Heart left ventricle (tissue), 16 donors: ENCODE results near the gene MGST1. TPM values are rescaled to one million over a fixed set of nuclear protein-coding genes. Genes with fewer than 3 reads are reported as not detected.

ENCODE experiments used
- ATAC-seq, 4 donors: fragments of 200-7000 bp; cut with Tn5 transposase; one replicate each; pipeline ENCODE4 v1.9.1; 2020 to 2022; ENCODE audit warnings: moderate library complexity in 4 of 4, mild to moderate bottlenecking in 3 of 4, moderate number of reproducible peaks in 1 of 4
- DNase-seq, 5 donors: peaks; one replicate each; pipeline ENCODE4 v3.0.0-alpha.2; 2020
- H3K27ac ChIP-seq, 12 donors: fragments of 200-600 bp; sonication (generic) in 4 of 12; one replicate each; pipeline versions ENCODE4 v1.5.0 to v1.8.0; 2016 to 2022; ENCODE audit warnings: mild to moderate bottlenecking in 2 of 12
- H3K27me3 ChIP-seq, 9 donors: fragments of 200-600 bp; sonication (generic) in 2 of 9; one replicate each; pipeline versions ENCODE4 v1.5.1 to v1.8.0; 2016 to 2022; ENCODE audit warnings: mild to moderate bottlenecking in 3 of 9
- H3K36me3 ChIP-seq, 9 donors: fragments of 200-600 bp; sonication (generic) in 2 of 9; one replicate each; pipeline versions ENCODE4 v1.5.0 to v1.8.0; 2018 to 2022; ENCODE audit warnings: mild to moderate bottlenecking in 2 of 9
- H3K4me1 ChIP-seq, 12 donors: fragments of 200-600 bp; sonication (generic) in 4 of 12; one replicate each; pipeline versions ENCODE4 v1.5.0 to v1.8.0; 2016 to 2022; ENCODE audit warnings: mild to moderate bottlenecking in 3 of 12
- H3K4me3 ChIP-seq, 12 donors: fragments of 200-600 bp; sonication (generic) in 4 of 12; one replicate each; pipeline versions ENCODE4 v1.5.0 to v1.8.0; 2017 to 2022; ENCODE audit warnings: mild to moderate bottlenecking in 9 of 12, moderate library complexity in 4 of 12
- H3K9me3 ChIP-seq, 12 donors: fragments of 200-600 bp; sonication (generic) in 4 of 12; one replicate each; pipeline versions ENCODE4 v1.5.0 to v1.8.0; 2016 to 2022; ENCODE audit warnings: mild to moderate bottlenecking in 1 of 12
- CTCF ChIP-seq, 12 donors: fragments of 200-600 bp; sonication (generic) in 4 of 12; IDR thresholded peaks; one replicate each; pipeline versions ENCODE4 v1.5.0 to v1.8.0; 2018 to 2022; ENCODE audit warnings: antibody characterized with exemption in 12 of 12, mild to moderate bottlenecking in 5 of 12
- POLR2A ChIP-seq, 2 donors: fragments of 450-650 bp; IDR thresholded peaks; one replicate each; pipeline ENCODE4 v1.6.1; 2017; ENCODE audit warnings: antibody characterized with exemption in 2 of 2, mild to moderate bottlenecking in 2 of 2, moderate library complexity in 2 of 2
- WGBS, 4 donors: extraction: QIAGEN DNeasy Blood & Tissue Kit in 2 of 4; methylation state at CpG; one replicate each; pipeline versions ENCODE4 v1.1.5 to v1.1.7; 2013 to 2018; 5-methylcytosine and 5-hydroxymethylcytosine counted together
- intact Hi-C, 10 donors: fragments of 100-400 bp; cut with DNase I; formaldehyde crosslinking; loops; one replicate each; pipeline versions ENCODE4 v1.11.1 to v1.14.2; 2022
- polyA plus RNA-seq, 2 donors: library from polyadenylated mRNA; stranded (reverse); fragments of 200-250 nt; gene quantifications; one replicate each; pipeline ENCODE4 v1.2.3, GENCODE V29; 2013
- total RNA-seq, 9 donors: library from RNA; depleted of rRNA in 2 of 9; stranded (reverse); fragments of >200 nt in 2 of 9; fragmentation: NEBNext Ultra II Directional in 3 of 9; extraction: Animal tissue kit (Norgen Biotek cat#: 25700) in 3 of 9; gene quantifications; one replicate each; pipeline versions ENCODE4 v1.1.0 to v1.2.4, GENCODE V29; 2016 to 2023
- donor health status: ischemic (EF 13 %, LVEDD 7.1; RV severe dilation, severe dysfunction).
- donor health status: healthy with polysubstance abuse.
- donor health status: DM: no; HTN: yes; CAD: no.
- donor health status: DM: no; HTN: no; CAD: no.
- donor health status: ischemic (EF 25% LVEDD 6.9; RV normal size, moderate dysfunction).
- donor health status: ischemic (EF 25% LVEDD 5.7; RV mildly dilated, moderate dysfunction).
- donor health status: healthy.
- donor health status: DM: yes; HTN: yes; CAD: no.
- donor health status: ischemic (EF 35%, LVEDD 5.7; RV mildly dilated, moderate dysfunction).
- donor health status: nonischemic (EF 11% LVEDD 7.7; RV severe dilation, severe dysfunction).
- donor health status: DM: yes; HTN: yes; CAD: no.
- donor health status: PGD.
- donor health status: ischemic (EF 29% LVEDD 5.4; RV normal size, mild dysfunction).
- donor health status: nonischemic (EF 23%, LVEDD 6.1; RV moderate dilation, normal function).

Gene MGST1
- total and polyA plus RNA-seq, 11 donors, result 5.0 to 120 (median 21.7) TPM

GRCh38 chr12:16385782-16386646, 38.6 kb downstream of the MGST1 start:
- Histone ChIP-seq H3K4me3 (peak overlapping the region in 2 of 12 donors; percentile 8 to 13), H3K27ac (peak overlapping the region in 1 of 12 donors; percentile 2), H3K9me3 (no peaks in the 10 kb centered on the region), H3K36me3 (no peaks in the 10 kb centered on the region), H3K4me1 (no peaks in the 10 kb centered on the region), H3K27me3 (peaks cover 0 to 8% (median 0%) of the 10 kb centered on the region in 9 donors)
- intact Hi-C loops, result loop anchor here in 4 of 10 donors (5.0 to 10.0 kb wide), 3 partner anchors 309 to 1259 kb away; no protein-coding TSS in a partner anchor
- TF ChIP-seq POLR2A (IDR thresholded peaks at IDR 0.05), result no peak
- TF ChIP-seq CTCF (IDR thresholded peaks at IDR 0.05), result peak in 10 of 12 donors; percentile 8 to 58 (median 42)
- peak in 3 of 4 donors; percentile 59 to 78 (median 73) for ATAC-seq
- 38 to 42% (median 41%) methylated on average over 13 of the region's 13 CpGs for WGBS, 4 donors
- DNase-seq, result peak in 2 of 5 donors; percentile 10 to 22

- no peaks in the 10 kb centered on the region for H3K36me3 ChIP-seq
- H3K4me1 ChIP-seq, result no peaks in the 10 kb centered on the region
- intact Hi-C loops, result loop anchor here in 4 of 10 donors (5.0 to 10.0 kb wide), 3 partner anchors 307 to 1257 kb away; no protein-coding TSS in a partner anchor
- no peak overlapping the region for H3K27ac ChIP-seq
- 68 to 77% (median 73%) methylated on average over 2 of the region's 2 CpGs for WGBS, 4 donors
- peaks cover 0 to 11% (median 0%) of the 10 kb centered on the region in 12 donors for H3K9me3 ChIP-seq
- TF ChIP-seq POLR2A (IDR thresholded peaks at IDR 0.05) (no peak), CTCF (IDR thresholded peaks at IDR 0.05) (no peak)
- H3K27me3 ChIP-seq, result peaks cover 0 to 8% (median 0%) of the 10 kb centered on the region in 9 donors
- ATAC-seq (no peak), DNase-seq (no peak)
- H3K4me3 ChIP-seq, result no peak overlapping the region
These were observed 40.5 kb downstream of the MGST1 start for GRCh38 chr12:16387919-16388318.

DNA sequence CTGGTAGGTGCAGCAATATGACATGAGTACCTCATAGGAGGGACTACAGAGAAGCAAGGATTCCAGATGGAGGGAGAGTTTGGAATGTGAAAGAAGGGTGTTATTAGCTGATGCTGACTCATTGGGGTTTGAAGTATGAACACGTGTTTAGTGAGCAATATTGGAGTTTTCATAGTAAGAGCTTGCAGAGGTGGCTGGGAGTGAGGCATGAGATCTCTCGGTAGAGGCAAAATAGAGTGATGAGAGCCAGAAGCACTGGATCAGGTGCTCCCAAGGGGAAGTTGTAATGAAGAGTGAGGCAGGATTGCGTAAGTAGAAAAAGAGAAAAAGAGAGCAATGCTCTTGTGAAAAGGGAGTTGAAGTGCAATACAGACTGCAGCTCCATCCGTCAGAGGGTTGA, 42.1 kb downstream of the MGST1 start:
- Histone ChIP-seq H3K27me3 (peaks cover 0 to 1% (median 0%) of the 10 kb centered on the region in 9 donors), H3K4me1 (no peaks in the 10 kb centered on the region), H3K36me3 (no peaks in the 10 kb centered on the region), H3K9me3 (peaks cover 0 to 24% (median 5%) of the 10 kb centered on the region in 12 donors), H3K4me3 (no peak overlapping the region), H3K27ac (no peak overlapping the region)
- ATAC-seq, result no peak
- DNase-seq, result no peak
- no peak for TF ChIP-seq POLR2A (IDR thresholded peaks at IDR 0.05)
- no peak for TF ChIP-seq CTCF (IDR thresholded peaks at IDR 0.05)
- WGBS, 4 donors, result 66 to 70% (median 68%) methylated on average over 4 of the region's 4 CpGs
- intact Hi-C loops, result loop anchor here in 4 of 10 donors (5.0 to 10.0 kb wide), 3 partner anchors 305 to 1255 kb away; no protein-coding TSS in a partner anchor

GRCh38 chr12:16392846-16393535, 45.5 kb downstream of the MGST1 start:
- DNase-seq (no peak), ATAC-seq (no peak)
- WGBS, 4 donors, result 71 to 88% (median 84%) methylated on average over 1 of the region's 1 CpG
- H3K4me1 ChIP-seq, result no peaks in the 10 kb centered on the region
- no peak for TF ChIP-seq CTCF (IDR thresholded peaks at IDR 0.05)
- no peak for TF ChIP-seq POLR2A (IDR thresholded peaks at IDR 0.05)
- peaks cover 0 to 33% (median 5%) of the 10 kb centered on the region in 12 donors for H3K9me3 ChIP-seq
- H3K27ac ChIP-seq, result peak overlapping the region in 1 of 12 donors; percentile 22
- intact Hi-C loops, result no loop called here
- no peaks in the 10 kb centered on the region for H3K27me3 ChIP-seq
- no peaks in the 10 kb centered on the region for H3K36me3 ChIP-seq
- no peak overlapping the region for H3K4me3 ChIP-seq
